Activated CD4-positive, alpha-beta memory T cell treated with anti-CD3 and anti-CD28 coated beads, Interleukin-2, amount 10 ng/mL, durations not matched to agents 7 days and 5 days (primary cell): Measurements from ENCODE around the gene CNNM2. TPM values are rescaled to one million over a fixed set of nuclear protein-coding genes. Genes with fewer than 3 reads are reported as not detected.

Experiments
- CTCF ChIA-PET: fragments of 350-600 bp; sonication (Branson Sonifier 250); formaldehyde crosslinking; loops from one replicate; lab custom pipeline; 2021; ENCODE audit warnings: antibody characterized with exemption, inconsistent platforms; lab: Charles Lee
- POLR2A ChIA-PET: fragments of 350-600 bp; sonication (Branson Sonifier 250); formaldehyde crosslinking; loops from one replicate; lab custom pipeline; 2021; ENCODE audit warnings: antibody characterized with exemption; lab: Charles Lee
- DNase-seq: peaks from one replicate; pipeline ENCODE4 v3.0.0-alpha.2; 2020
- H3K27ac Mint-ChIP-seq: one replicate; pipeline ENCODE4 v1.8.0; 2021; ENCODE audit warnings: mild to moderate bottlenecking, mixed read lengths
- H3K27me3 Mint-ChIP-seq: one replicate; pipeline ENCODE4 v1.8.0; 2021; ENCODE audit warnings: mixed read lengths
- H3K36me3 Mint-ChIP-seq: one replicate; pipeline ENCODE4 v1.8.0; 2021; ENCODE audit warnings: low read depth, mixed read lengths
- H3K4me1 Mint-ChIP-seq: one replicate; pipeline ENCODE4 v1.8.0; 2021; ENCODE audit warnings: mixed read lengths
- H3K4me3 Mint-ChIP-seq: one replicate; pipeline ENCODE4 v1.8.0; 2021; ENCODE audit warnings: mild to moderate bottlenecking, mixed read lengths
- H3K9me3 Mint-ChIP-seq: one replicate; pipeline ENCODE4 v1.8.0; 2021; ENCODE audit warnings: mixed read lengths
- total RNA-seq, 2 experiments: library from RNA; stranded (reverse); gene quantifications; one replicate each; pipeline ENCODE4 v1.2.3, GENCODE V29; 2021

CNNM2 gene
- total RNA-seq, 2 experiments from 2014 or later, result 7.9 to 8.4 TPM

DNA sequence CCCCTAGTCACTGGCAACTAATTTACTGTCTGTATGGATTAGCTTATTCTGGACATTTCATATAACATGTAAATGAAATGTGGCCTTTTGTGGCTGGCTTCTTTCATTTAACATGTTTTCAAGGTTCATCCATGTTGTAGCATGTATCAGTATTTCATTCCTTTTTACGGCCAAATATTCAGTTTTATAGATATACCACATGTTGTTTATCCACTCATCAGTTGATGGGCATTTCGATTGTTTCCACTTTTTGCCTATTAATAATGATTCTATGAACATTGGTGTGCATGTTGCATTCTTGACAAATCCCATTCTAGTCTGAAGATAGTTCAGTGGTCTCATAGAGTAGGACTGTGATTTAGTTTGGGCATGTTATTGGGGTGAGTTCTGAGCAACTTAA lies 12.6 kb downstream of the CNNM2 start:
- H3K4me3 Mint-ChIP-seq, result no peak overlapping the region
- no peak overlapping the region for H3K27ac Mint-ChIP-seq
- ChIA-PET POLR2A (interaction anchor here (0.6 kb wide), 1 partner anchor 231 kb away, joined by 3 read pairs; no protein-coding TSS in a partner anchor), CTCF (interaction anchor here (1.6 kb wide), 1 partner anchor 13 kb away, joined by 5 read pairs; the partner anchor contains the start of gene CNNM2)
- no peaks in the 10 kb centered on the region for H3K9me3 Mint-ChIP-seq
- DNase-seq, result no peak
- no peaks in the 10 kb centered on the region for H3K27me3 Mint-ChIP-seq
- H3K36me3 Mint-ChIP-seq, result peaks cover 7% of the 10 kb centered on the region
- H3K4me1 Mint-ChIP-seq, result peaks cover 7% of the 10 kb centered on the region

DNA sequence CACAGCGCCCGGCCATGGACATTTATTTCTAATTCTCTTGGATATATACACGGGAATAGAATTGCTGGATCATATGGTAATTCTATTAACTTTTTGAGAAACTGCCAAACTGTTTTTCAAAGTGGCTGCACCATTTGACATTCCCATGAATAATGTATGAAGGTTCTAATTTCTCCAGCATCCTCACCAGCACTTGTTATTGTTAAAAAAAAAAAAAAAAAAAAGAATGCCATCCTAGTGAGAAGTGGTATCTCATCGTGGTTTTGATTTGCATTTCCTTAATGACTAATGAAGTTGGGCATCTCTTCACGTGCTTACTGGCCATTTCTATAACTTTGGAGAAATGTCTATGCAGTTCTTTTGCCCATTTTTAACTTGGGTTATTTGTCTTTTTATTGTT lies 13.5 kb downstream of the CNNM2 start:
- Mint-ChIP-seq H3K27ac (no peak overlapping the region), H3K4me3 (no peak overlapping the region), H3K36me3 (peaks cover 7% of the 10 kb centered on the region), H3K4me1 (peaks cover 17% of the 10 kb centered on the region), H3K27me3 (no peaks in the 10 kb centered on the region), H3K9me3 (no peaks in the 10 kb centered on the region)
- DNase-seq, result no peak
- POLR2A ChIA-PET, result no interaction called here
- CTCF ChIA-PET, result interaction anchor here (0.7 kb wide), 1 partner anchor 30 kb away, joined by 4 read pairs; no protein-coding TSS in a partner anchor

DNA sequence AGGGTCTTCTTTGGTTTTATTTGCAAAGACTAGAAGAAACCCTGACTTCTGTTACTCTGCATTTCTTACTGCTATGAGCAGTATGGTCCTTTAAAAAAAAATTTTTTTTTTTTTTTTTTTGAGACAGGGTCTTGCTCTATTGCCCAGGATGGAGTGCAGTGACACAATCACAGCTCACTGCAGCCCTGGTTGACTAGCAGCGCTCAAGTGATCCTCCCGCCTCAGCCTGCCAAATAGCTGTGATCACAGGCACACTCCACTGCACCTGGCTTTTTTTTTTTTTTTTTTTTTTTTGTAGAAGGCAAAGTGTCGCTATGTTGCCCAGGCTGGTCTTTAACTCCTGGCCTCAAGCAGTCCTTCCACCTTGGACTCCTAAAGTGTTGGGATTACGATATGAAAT lies 17.4 kb downstream of the CNNM2 start:
- ChIA-PET POLR2A (interaction anchor here (0.5 kb wide), 1 partner anchor 58 kb away, joined by 3 read pairs; no protein-coding TSS in a partner anchor), CTCF (interaction anchor here (0.6 to 1.0 kb wide), 4 partner anchors 119 to 433 kb away, joined by 3 to 6 read pairs (median 4); partner anchors contain the start of gene ACTR1A)
- H3K27ac Mint-ChIP-seq, result no peak overlapping the region
- peak overlapping the region; percentile 4 for H3K4me3 Mint-ChIP-seq
- H3K4me1 Mint-ChIP-seq, result peaks cover 16% of the 10 kb centered on the region
- no peaks in the 10 kb centered on the region for H3K27me3 Mint-ChIP-seq
- no peak for DNase-seq
- no peaks in the 10 kb centered on the region for H3K9me3 Mint-ChIP-seq
- H3K36me3 Mint-ChIP-seq, result no peaks in the 10 kb centered on the region

DNA sequence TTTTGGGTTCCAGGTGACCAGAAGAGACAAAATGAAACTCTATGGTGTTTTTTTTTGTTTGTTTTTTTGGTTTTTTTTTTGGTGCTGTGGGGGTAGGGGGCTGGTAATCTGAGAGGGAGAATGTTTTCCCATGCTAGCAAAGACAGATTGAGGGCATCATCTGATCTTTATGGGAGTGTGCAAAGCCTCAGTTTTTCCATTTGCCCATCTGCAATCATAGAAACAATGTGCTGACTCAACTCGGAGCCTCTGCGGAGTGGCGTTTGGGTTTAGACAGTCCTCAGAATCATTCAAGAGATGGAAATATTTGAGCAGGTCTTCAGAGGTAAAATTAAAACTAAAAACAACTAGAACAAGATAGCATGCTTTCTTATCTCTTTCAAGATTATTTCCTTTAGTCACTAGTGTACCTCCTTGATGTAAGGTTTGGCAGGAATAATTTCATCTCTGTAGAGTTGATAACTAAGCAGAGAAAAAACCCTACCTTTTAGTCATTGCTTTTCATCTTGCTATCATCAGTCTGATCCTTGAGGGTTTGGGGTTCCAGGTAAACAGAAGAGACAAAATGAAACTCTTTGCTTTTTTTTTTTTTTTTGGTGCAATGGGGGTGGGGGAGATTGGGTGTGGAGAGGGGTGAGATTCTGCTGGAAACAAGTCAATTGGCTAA lies 18.0 kb downstream of the CNNM2 start:
- Mint-ChIP-seq H3K9me3 (no peaks in the 10 kb centered on the region), H3K27ac (peak overlapping the region; percentile 58), H3K4me3 (peak overlapping the region; percentile 4), H3K36me3 (no peaks in the 10 kb centered on the region), H3K4me1 (peaks cover 16% of the 10 kb centered on the region), H3K27me3 (no peaks in the 10 kb centered on the region)
- ChIA-PET POLR2A (no interaction called here), CTCF (interaction anchor here (0.7 to 1.0 kb wide), 2 partner anchors 295 to 434 kb away, joined by 3 read pairs; partner anchors contain the start of gene ACTR1A)
- DNase-seq, result peak; percentile 22

DNA sequence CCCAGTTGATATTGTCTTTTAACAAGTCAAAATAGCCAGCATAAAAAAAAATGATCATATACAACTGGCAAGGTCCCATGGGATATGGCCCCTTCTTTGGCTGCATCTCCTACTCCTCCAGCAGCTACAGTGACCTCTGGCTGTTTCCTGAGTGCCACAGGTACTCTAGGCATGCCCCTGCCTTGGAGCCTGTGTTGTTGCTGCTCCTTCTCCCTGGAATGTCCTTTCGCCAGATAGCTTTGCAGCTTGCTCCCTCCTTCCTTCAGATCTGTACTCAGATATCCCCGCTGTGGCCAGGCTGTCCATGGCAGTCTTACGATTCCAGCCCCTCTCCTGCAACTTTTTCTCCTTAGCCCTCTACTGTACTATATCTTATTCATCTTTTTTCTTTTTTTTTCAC lies 23.3 kb downstream of the CNNM2 start:
- Mint-ChIP-seq H3K9me3 (no peaks in the 10 kb centered on the region), H3K36me3 (no peaks in the 10 kb centered on the region), H3K27me3 (no peaks in the 10 kb centered on the region), H3K4me3 (no peak overlapping the region), H3K4me1 (peaks cover 5% of the 10 kb centered on the region), H3K27ac (no peak overlapping the region)
- CTCF ChIA-PET, result no interaction called here
- DNase-seq, result no peak
- POLR2A ChIA-PET, result no interaction called here

DNA sequence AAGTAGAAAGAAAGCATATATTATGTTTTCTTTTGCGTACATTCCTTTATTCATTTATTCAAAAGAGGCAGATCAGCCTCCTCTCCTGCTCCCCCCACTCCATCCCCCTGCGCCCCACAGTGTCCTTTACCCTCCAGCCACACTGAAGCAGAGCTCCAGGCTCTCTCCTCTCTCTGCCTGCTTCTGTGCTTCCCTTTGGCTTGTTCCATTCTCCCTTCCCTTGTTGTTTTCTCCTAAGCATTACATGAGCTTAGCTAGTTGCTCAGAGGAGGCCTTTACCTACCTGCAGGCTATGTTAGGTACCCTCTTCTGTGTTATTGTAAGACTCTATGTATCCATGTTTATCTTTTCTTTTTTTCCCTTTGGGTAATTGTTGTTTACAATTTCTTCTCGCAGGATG lies 27.4 kb downstream of the CNNM2 start:
- ChIA-PET POLR2A (no interaction called here), CTCF (no interaction called here)
- Mint-ChIP-seq H3K4me1 (no peaks in the 10 kb centered on the region), H3K27me3 (no peaks in the 10 kb centered on the region), H3K27ac (no peak overlapping the region), H3K4me3 (no peak overlapping the region), H3K9me3 (no peaks in the 10 kb centered on the region), H3K36me3 (no peaks in the 10 kb centered on the region)
- DNase-seq, result no peak

DNA sequence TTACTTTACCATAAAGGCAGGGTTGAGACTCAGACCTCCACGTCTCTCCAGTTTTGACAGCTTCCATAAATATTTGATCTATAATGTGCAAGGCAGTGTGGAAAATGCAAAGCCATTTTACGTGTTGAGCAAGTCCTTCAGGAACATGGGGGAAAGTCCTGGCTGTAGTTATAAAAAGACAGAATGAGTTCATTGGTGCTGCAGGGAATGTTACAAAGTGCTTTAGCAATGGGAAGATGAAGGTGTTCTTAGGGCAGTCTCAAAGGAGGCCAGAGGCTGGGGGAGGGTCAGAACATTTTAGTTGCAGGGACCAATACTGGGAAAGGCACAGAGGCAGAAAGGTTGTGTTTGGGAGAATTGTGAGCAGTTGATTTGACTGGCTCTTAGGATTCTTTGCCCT lies 27.9 kb downstream of the CNNM2 start:
- Mint-ChIP-seq H3K36me3 (no peaks in the 10 kb centered on the region), H3K9me3 (no peaks in the 10 kb centered on the region), H3K4me3 (no peak overlapping the region), H3K4me1 (no peaks in the 10 kb centered on the region), H3K27ac (no peak overlapping the region), H3K27me3 (no peaks in the 10 kb centered on the region)
- CTCF ChIA-PET, result interaction anchor here (0.5 kb wide), 1 partner anchor 579 kb away, joined by 4 read pairs; no protein-coding TSS in a partner anchor
- no peak for DNase-seq
- POLR2A ChIA-PET, result no interaction called here

DNA sequence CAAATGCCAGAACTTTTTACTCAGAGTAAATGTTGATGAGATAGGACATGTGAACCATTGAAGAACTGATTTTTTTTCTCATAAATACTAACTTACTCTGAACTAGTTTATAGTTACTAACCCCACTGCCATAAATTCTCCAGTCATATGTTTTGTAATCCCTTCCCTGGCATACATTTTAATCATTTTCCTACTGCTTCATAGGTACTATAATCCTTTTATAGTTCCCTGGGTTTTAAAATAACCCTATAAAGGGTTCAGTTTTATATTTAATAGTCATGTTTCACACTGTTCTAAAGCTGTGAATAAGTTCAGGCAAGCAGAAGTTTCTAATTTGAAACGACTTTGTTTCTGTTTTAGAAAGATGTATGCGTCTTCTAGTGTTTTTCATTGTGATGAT lies 28.9 kb downstream of the CNNM2 start:
- POLR2A ChIA-PET, result no interaction called here
- H3K4me3 Mint-ChIP-seq, result no peak overlapping the region
- CTCF ChIA-PET, result no interaction called here
- H3K4me1 Mint-ChIP-seq, result no peaks in the 10 kb centered on the region
- no peaks in the 10 kb centered on the region for H3K9me3 Mint-ChIP-seq
- no peak overlapping the region for H3K27ac Mint-ChIP-seq
- no peak for DNase-seq
- H3K27me3 Mint-ChIP-seq, result no peaks in the 10 kb centered on the region
- H3K36me3 Mint-ChIP-seq, result no peaks in the 10 kb centered on the region

DNA sequence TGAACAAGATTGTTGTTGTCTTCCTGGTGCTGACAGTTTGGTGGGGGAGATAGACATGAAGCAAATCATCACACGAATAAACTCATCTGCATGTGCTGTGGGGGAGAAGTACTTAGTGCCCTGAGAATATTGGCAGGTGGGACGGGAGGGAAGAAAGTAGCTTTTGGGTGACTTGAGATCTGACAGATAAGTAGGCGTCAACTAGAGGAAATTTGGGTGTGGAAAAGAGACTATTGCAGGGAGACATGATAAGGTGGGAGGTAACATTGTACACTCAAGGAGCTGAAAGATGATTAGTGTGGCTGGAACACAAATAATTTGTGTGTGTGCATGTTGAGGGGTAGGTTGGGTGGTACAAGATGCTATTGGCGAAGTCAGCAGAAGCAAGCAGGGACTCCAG lies 30.1 kb downstream of the CNNM2 start:
- ChIA-PET POLR2A (no interaction called here), CTCF (no interaction called here)
- DNase-seq, result no peak
- no peak overlapping the region for H3K4me3 Mint-ChIP-seq
- H3K4me1 Mint-ChIP-seq, result no peaks in the 10 kb centered on the region
- H3K27ac Mint-ChIP-seq, result no peak overlapping the region
- no peaks in the 10 kb centered on the region for H3K27me3 Mint-ChIP-seq
- no peaks in the 10 kb centered on the region for H3K9me3 Mint-ChIP-seq
- no peaks in the 10 kb centered on the region for H3K36me3 Mint-ChIP-seq

DNA sequence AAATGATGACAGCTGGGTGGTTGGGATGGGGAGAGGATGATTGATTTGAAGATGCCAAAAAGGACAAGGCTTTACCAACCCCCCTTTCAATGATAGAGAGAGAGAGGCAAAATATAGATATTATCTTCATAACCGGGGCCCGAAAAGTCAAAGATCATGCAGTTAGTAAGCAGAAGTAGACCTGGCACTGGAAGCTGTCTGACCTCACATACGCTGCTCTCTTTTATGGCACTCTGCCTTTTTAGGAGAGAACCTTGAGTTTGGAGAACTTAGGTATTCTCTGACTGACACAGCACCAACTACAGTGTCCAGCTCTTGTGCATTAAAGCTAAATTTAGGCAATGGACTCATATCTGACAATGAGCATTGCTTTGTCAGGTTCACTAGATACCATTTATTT lies 30.7 kb downstream of the CNNM2 start:
- POLR2A ChIA-PET, result no interaction called here
- no peak for DNase-seq
- CTCF ChIA-PET, result no interaction called here
- Mint-ChIP-seq H3K27me3 (no peaks in the 10 kb centered on the region), H3K27ac (no peak overlapping the region), H3K9me3 (no peaks in the 10 kb centered on the region), H3K4me3 (no peak overlapping the region), H3K4me1 (no peaks in the 10 kb centered on the region), H3K36me3 (no peaks in the 10 kb centered on the region)

DNA sequence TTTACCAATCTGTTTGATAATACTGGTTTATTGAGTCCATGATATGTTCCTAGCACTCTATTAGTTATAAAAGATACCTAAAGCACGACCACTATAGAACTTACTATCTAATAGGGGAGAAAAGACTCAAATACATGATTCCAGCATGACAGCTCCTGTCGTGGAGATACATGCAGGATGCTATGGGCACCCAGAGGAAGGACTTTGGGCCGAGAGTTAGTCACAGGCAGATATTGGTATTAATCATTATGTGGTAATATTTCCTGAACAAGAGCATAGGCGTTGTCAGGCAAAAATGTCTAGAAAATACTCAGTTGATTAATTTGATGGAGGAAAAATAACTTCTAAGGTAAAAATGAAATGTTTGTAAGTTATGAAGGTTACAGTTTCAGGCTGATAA lies 31.8 kb downstream of the CNNM2 start:
- POLR2A ChIA-PET, result no interaction called here
- H3K27me3 Mint-ChIP-seq, result no peaks in the 10 kb centered on the region
- H3K4me1 Mint-ChIP-seq, result no peaks in the 10 kb centered on the region
- CTCF ChIA-PET, result no interaction called here
- DNase-seq, result no peak
- no peaks in the 10 kb centered on the region for H3K9me3 Mint-ChIP-seq
- H3K36me3 Mint-ChIP-seq, result no peaks in the 10 kb centered on the region
- H3K4me3 Mint-ChIP-seq, result no peak overlapping the region
- no peak overlapping the region for H3K27ac Mint-ChIP-seq

DNA sequence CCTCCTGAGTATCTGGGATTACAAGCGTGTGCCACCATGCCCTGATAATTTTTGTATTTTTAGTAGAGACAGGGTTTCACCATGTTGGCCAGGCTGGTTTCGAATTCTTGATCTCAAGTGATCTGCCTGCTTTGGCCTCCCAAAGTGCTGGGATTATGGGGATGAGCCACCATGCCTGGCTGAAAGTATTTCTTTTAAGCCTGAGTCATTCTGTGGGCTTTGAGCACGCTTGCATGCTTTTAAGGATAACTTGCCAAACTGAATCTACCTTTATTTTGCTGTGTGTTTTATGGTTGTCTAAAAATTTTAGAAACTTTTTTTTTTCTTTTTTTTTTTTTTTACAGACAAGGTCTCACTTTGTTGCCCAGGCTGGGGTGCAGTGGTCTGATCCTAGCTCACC lies 33.2 kb downstream of the CNNM2 start:
- Mint-ChIP-seq H3K27me3 (no peaks in the 10 kb centered on the region), H3K9me3 (no peaks in the 10 kb centered on the region), H3K4me3 (no peak overlapping the region), H3K27ac (no peak overlapping the region), H3K36me3 (no peaks in the 10 kb centered on the region), H3K4me1 (no peaks in the 10 kb centered on the region)
- CTCF ChIA-PET, result no interaction called here
- POLR2A ChIA-PET, result interaction anchor here (1.1 kb wide), 1 partner anchor 21 kb away, joined by 3 read pairs; no protein-coding TSS in a partner anchor
- no peak for DNase-seq

DNA sequence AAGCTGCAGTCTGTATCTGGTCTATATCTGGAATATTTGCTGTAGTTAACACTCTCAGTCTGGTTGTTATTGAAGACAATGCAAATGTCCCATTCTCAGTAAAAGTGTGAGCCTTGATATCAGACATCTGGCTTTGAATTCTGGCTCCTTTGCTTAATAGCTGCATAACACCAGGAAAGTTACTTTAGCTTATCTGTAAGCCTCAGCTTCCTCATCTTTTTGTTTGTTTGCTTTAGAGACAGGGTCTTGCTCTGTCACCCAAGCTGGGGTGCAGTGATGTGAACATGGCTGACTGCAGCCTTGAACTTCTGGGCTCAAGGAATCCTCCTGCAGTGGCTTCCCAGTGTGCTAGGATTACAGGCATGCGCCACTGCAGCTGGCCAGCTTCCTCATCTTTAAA lies 41.3 kb downstream of the CNNM2 start:
- DNase-seq, result no peak
- Mint-ChIP-seq H3K4me1 (no peaks in the 10 kb centered on the region), H3K9me3 (no peaks in the 10 kb centered on the region), H3K4me3 (no peak overlapping the region), H3K36me3 (no peaks in the 10 kb centered on the region), H3K27me3 (no peaks in the 10 kb centered on the region), H3K27ac (no peak overlapping the region)
- CTCF ChIA-PET, result no interaction called here
- POLR2A ChIA-PET, result no interaction called here

DNA sequence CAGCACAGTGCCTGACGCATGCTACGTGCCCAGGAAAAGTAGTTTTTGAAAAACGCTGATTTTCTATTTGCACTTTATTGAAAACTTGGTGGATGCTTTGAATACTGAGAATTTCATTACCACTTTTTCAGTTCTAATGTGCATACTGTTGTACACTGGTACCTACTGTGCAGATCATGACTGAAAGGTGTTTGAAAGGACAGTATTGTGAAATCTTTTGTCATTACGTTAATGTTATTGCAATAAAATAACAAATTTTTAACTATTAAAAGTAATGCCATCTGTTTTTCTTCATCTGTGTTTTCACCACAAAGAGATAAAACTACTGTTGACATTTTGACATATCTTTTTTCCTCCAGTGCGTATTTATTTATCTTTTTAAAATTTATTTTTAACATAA lies 42.1 kb downstream of the CNNM2 start:
- H3K4me3 Mint-ChIP-seq, result no peak overlapping the region
- no peaks in the 10 kb centered on the region for H3K27me3 Mint-ChIP-seq
- no peak for DNase-seq
- POLR2A ChIA-PET, result no interaction called here
- H3K4me1 Mint-ChIP-seq, result no peaks in the 10 kb centered on the region
- CTCF ChIA-PET, result no interaction called here
- H3K9me3 Mint-ChIP-seq, result no peaks in the 10 kb centered on the region
- H3K36me3 Mint-ChIP-seq, result no peaks in the 10 kb centered on the region
- H3K27ac Mint-ChIP-seq, result no peak overlapping the region
